Tibial nerve (tissue), 4 donors: ENCODE results near the gene VILL. TPM values are rescaled to one million over a fixed set of nuclear protein-coding genes. Genes with fewer than 3 reads are reported as not detected.

Source experiments
- DNase-seq, 2 donors: peaks; one replicate each; pipeline ENCODE4 v3.0.0-alpha.2; 2019; ENCODE audit warnings: low spot score in 2 of 2
- H3K27ac ChIP-seq, 4 donors: fragments of 200-600 bp; sonication (generic) in 3 of 4; one replicate each; pipeline ENCODE4 v1.5.1; 2017 to 2019; ENCODE audit warnings: mild to moderate bottlenecking in 1 of 4
- H3K27me3 ChIP-seq, 2 donors: fragments of 200-600 bp; sonication (generic) in 1 of 2; one replicate each; pipeline versions ENCODE4 v1.5.1 to v1.6.0; 2017 to 2019
- H3K36me3 ChIP-seq, 3 donors: fragments of 200-600 bp; sonication (generic); one replicate each; pipeline ENCODE4 v1.5.1; 2018 to 2019
- H3K4me1 ChIP-seq, 4 donors: fragments of 200-600 bp; sonication (generic) in 3 of 4; one replicate each; pipeline ENCODE4 v1.5.1; 2017 to 2019
- H3K4me3 ChIP-seq, 4 donors: fragments of 200-600 bp; sonication (generic) in 3 of 4; one replicate each; pipeline ENCODE4 v1.5.1; 2017 to 2019; ENCODE audit warnings: mild to moderate bottlenecking in 1 of 4, moderate library complexity in 1 of 4
- H3K9me3 ChIP-seq, 4 donors: fragments of 200-600 bp; sonication (generic) in 3 of 4; one replicate each; pipeline ENCODE4 v1.5.1; 2017 to 2019
- EP300 ChIP-seq, 2 donors: sonication (generic); formaldehyde crosslinking; IDR thresholded peaks; one replicate each; pipeline ENCODE4 v1.6.1; 2017; ENCODE audit warnings: antibody characterized with exemption in 2 of 2, mild to moderate bottlenecking in 1 of 2
- POLR2A ChIP-seq, 2 donors: fragments of 450-650 bp; IDR thresholded peaks; one replicate each; pipeline ENCODE4 v1.6.1; 2017; ENCODE audit warnings: antibody characterized with exemption in 2 of 2, mild to moderate bottlenecking in 2 of 2, moderate library complexity in 2 of 2
- WGBS, 2 donors: methylation state at CpG; one replicate each; pipeline ENCODE4 v1.1.5; 2018; 5-methylcytosine and 5-hydroxymethylcytosine counted together
- total RNA-seq, 4 donors: library from RNA; depleted of rRNA; stranded (reverse); fragments of >200 nt; gene quantifications; one replicate each; pipeline ENCODE4 v1.1.0, GENCODE V29; 2016
- TF ChIP-seq, protein P1 (sequence below), 5 experiments: fragments of 200-600 bp in 3 of 5; fragments of 450-650 bp in 2 of 5; sonication (generic) in 3 of 5; IDR thresholded peaks; one replicate each; pipeline ENCODE4 v1.5.1; 2016 to 2019; ENCODE audit warnings: antibody characterized with exemption in 5 of 5, mild to moderate bottlenecking in 3 of 5, moderate library complexity in 2 of 5

Gene VILL
- total RNA-seq, result 10 to 100 TPM; 13.6 to 16.5 (median 15.3) TPM

DNA sequence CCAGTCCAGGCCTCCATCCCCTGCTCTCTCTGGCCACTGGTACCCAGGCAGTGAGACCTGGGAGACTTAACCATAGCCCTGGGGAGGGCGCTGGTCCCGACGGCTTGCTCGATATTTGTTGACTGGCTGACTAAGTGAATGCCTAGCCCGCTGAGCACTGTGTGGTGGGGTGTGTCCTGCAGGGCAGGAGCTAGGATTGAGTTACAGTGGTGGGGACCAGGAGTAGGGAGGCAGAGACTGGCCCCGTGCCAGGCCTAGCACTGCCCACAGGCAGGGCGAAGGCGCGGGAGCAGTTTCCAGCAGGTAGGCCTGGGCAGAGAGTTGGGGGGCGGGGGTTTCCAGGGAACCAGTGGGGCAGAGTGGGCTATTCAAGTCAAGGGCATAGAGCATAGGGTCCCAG lies at the start of gene VILL:
Gene VILL (plus strand): TSS at position 260 of the 400 bp plus-strand sequence. CDS start 2,887 bp downstream, outside the sequence.
- TF ChIP-seq, protein P1, sequence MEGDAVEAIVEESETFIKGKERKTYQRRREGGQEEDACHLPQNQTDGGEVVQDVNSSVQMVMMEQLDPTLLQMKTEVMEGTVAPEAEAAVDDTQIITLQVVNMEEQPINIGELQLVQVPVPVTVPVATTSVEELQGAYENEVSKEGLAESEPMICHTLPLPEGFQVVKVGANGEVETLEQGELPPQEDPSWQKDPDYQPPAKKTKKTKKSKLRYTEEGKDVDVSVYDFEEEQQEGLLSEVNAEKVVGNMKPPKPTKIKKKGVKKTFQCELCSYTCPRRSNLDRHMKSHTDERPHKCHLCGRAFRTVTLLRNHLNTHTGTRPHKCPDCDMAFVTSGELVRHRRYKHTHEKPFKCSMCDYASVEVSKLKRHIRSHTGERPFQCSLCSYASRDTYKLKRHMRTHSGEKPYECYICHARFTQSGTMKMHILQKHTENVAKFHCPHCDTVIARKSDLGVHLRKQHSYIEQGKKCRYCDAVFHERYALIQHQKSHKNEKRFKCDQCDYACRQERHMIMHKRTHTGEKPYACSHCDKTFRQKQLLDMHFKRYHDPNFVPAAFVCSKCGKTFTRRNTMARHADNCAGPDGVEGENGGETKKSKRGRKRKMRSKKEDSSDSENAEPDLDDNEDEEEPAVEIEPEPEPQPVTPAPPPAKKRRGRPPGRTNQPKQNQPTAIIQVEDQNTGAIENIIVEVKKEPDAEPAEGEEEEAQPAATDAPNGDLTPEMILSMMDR (IDR thresholded peaks at IDR 0.05), result no peak
- no peak for TF ChIP-seq POLR2A (IDR thresholded peaks at IDR 0.05)
- TF ChIP-seq EP300 (IDR thresholded peaks at IDR 0.05), result no peak

DNA sequence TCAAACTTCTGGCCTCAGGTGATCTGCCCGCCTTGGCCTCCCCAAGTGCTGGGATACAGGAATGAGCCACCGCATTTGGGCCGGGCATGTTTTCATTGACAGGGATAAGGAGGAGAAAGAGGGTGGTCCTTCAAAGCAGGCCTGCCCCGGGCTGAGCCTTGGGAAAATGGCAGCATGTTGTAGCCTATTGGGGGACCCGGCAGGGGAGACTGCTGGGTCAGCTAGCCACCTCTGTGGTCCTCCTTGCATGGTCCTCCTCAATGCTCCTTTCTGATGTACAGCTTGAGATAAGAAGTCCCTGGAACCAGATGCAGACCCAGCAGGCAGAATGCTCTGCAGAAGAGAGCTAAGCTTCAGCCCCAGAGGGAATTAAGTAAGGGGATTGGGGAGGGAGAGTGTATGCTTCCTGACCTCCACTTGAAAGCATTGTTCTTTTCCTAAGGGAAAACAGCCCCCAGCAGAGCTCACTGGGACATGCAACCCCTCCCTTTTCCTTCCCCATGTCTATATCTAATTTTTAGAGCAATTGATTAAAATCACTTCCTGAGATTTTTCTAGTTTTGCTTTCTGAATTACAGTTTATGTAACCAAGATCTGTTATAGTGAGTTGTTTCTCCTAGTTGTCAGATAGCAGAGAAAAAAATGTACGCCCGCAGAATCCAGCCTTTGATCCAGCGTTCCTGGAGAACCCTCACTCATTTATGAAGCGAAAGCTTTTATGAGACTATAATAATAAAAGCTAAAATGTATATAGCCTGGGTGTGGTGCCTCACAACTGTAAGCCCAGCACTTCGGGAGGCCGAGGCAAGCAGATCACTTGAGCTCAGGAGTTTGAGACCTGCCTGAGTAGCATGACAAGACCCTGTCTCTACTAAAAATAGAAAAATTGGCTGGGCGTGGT lies 48.7 kb upstream of the VILL start:
- no peak for DNase-seq
- H3K9me3 ChIP-seq, result no peaks in the 10 kb centered on the region
- H3K27me3 ChIP-seq, result no peaks in the 10 kb centered on the region
- H3K27ac ChIP-seq, result peak overlapping the region; percentile 56 to 85 (median 68)
- peaks cover 0 to 97% (median 65%) of the 10 kb centered on the region in 4 donors for H3K4me1 ChIP-seq
- H3K4me3 ChIP-seq, result no peak overlapping the region
- no peaks in the 10 kb centered on the region for H3K36me3 ChIP-seq
- TF ChIP-seq, protein P1 (IDR thresholded peaks at IDR 0.05), result no peak
- TF ChIP-seq EP300 (IDR thresholded peaks at IDR 0.05) (no peak), POLR2A (IDR thresholded peaks at IDR 0.05) (no peak)
- WGBS, 2 donors, result 49 to 52% methylated on average over 12 of the region's 12 CpGs

More for the DNA sequence above, at the start of gene VILL:
- peaks cover 0 to 3% (median 0%) of the 10 kb centered on the region in 3 donors for H3K36me3 ChIP-seq
- peaks cover 0 to 23% (median 11%) of the 10 kb centered on the region in 4 donors for H3K4me1 ChIP-seq
- peak within 1 kb of the TSS in 1 of 4 donors; percentile 88 for H3K27ac ChIP-seq
- H3K27me3 ChIP-seq, result no peaks in the 10 kb centered on the region
- no peak within 1 kb of the TSS for H3K4me3 ChIP-seq
- WGBS, 2 donors, result 78 to 86% methylated on average over 6 to 10 of the region's 10 CpGs
- no peaks in the 10 kb centered on the region for H3K9me3 ChIP-seq
- peak in 1 of 2 donors; percentile 11 for DNase-seq

DNA sequence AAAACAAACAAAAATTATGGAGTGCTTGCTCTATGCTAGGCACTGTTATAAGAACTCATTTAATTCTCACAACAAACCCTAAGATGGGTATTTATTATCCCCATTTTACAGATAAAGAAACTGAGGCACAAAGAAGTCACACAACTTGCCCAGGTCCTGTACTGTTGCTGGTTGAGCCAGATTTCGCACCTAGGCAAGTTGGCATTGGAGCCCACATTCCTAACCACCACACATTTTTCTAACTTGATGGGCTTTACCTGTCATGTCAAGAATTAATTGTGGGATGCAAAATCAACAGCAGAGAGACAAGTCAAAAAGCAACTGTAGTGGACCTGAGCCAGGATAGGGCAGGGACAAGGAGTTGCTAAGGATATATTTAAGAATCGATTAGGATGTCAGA lies 47.9 kb upstream of the VILL start:
- Histone ChIP-seq H3K27ac (peak overlapping the region; percentile 56 to 85 (median 68)), H3K27me3 (no peaks in the 10 kb centered on the region), H3K9me3 (no peaks in the 10 kb centered on the region), H3K4me1 (peaks cover 0 to 97% (median 62%) of the 10 kb centered on the region in 4 donors), H3K36me3 (no peaks in the 10 kb centered on the region), H3K4me3 (no peak overlapping the region)
- WGBS, 2 donors, result 92 to 95% methylated on average over 2 of the region's 2 CpGs
- TF ChIP-seq, protein P1 (IDR thresholded peaks at IDR 0.05), result no peak
- no peak for TF ChIP-seq EP300 (IDR thresholded peaks at IDR 0.05)
- TF ChIP-seq POLR2A (IDR thresholded peaks at IDR 0.05), result no peak
- DNase-seq, result no peak

DNA sequence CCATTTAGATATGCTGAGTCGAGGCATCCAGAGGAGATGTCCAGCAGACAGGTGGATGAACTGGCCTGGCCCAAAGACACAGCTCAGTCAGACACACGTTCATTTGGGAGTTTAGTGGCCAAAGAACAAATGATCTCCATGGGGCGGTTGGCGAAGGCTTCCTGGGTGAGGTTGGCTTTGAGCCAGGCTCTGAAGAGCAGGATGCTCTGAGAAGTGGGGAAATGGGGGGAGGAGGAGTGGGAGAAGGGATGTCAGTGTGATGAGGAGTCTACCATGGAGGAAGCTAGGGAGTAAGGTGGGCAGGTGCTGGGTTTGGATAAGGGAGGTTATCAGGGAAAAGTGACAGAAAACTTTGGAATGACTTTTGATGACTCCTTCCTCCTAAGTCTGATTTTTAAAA lies 47.5 kb upstream of the VILL start:
- no peak for DNase-seq
- Histone ChIP-seq H3K9me3 (no peaks in the 10 kb centered on the region), H3K4me3 (no peak overlapping the region), H3K36me3 (no peaks in the 10 kb centered on the region), H3K27me3 (no peaks in the 10 kb centered on the region), H3K27ac (peak overlapping the region in 2 of 4 donors; percentile 80 to 85), H3K4me1 (peaks cover 0 to 97% (median 58%) of the 10 kb centered on the region in 4 donors)
- WGBS, 2 donors, result 81 to 94% methylated on average over 4 of the region's 4 CpGs
- TF ChIP-seq EP300 (IDR thresholded peaks at IDR 0.05), result no peak
- TF ChIP-seq POLR2A (IDR thresholded peaks at IDR 0.05), result no peak
- TF ChIP-seq, protein P1 (IDR thresholded peaks at IDR 0.05), result no peak
